HAP-1 (cell line): ENCODE measurements around the gene NF2.

ENCODE experiments used
- DNase-seq, 2 experiments: peaks; one replicate each; pipeline ENCODE4 v3.0.0-alpha.2; 2016 to 2020; ENCODE audit warnings: low spot score in 2 of 2
- H3K27me3 ChIP-seq: fragments of 250-450 bp; sonication (Bioruptor Pico); 2 replicates; pipeline ENCODE4 v1.5.1; 2020; ENCODE audit warnings: low read depth, mild to moderate bottlenecking, moderate library complexity
- H3K36me3 ChIP-seq: fragments of 250-450 bp; sonication (Bioruptor Pico); replicated peaks from 2 replicates; pipeline ENCODE4 v1.5.1; 2020; ENCODE audit warnings: mild to moderate bottlenecking
- H3K4me1 ChIP-seq: fragments of 250-450 bp; sonication (Bioruptor Pico); 2 replicates; pipeline ENCODE4 v1.5.1; 2020; ENCODE audit warnings: mild to moderate bottlenecking
- H3K4me3 ChIP-seq: fragments of 250-450 bp; sonication (Bioruptor Pico); 2 replicates; pipeline ENCODE4 v1.5.1; 2020; ENCODE audit warnings: mild to moderate bottlenecking, moderate library complexity
- H3K9me3 ChIP-seq: fragments of 250-450 bp; sonication (Bioruptor Pico); 2 replicates; pipeline ENCODE4 v1.5.1; 2020; ENCODE audit warnings: mild to moderate bottlenecking, moderate library complexity
- in situ Hi-C: fragments of 300-500 bp; cut with MboI; formaldehyde crosslinking; loops from 3 replicates; pipeline ENCODE4 v1.14.3; 2020; ENCODE audit warnings: low sequenced_read_pairs, inconsistent platforms, mixed read lengths

The NF2 gene

GRCh38 chr22:29740216-29740615, 136.8 kb downstream of the NF2 start:
- DNase-seq = no peak

DNA sequence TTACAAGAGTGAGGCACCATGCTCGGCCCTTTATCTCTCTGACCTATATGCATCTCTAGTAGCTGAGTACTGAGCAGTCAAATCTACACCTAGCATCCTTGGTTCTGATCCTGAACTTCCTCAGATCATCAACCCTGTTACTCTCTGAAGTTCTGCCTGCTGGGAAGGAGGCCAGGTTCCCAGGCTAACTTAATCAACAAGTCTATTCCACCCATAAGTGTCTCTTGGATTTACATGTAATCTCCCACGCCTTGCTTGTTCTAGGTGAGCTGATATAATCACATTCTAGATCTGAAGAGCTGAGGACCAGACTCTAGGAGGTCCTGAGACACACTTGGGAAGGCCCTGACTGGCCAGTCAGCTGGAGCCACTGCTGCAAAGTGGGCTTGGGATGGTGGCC, 138.5 kb downstream of the NF2 start:
- in situ Hi-C loops = no loop called here
- Histone ChIP-seq H3K36me3 (no peaks in the 10 kb centered on the region), H3K4me3 (no peak overlapping the region), H3K4me1 (no peaks in the 10 kb centered on the region), H3K9me3 (no peaks in the 10 kb centered on the region), H3K27me3 (no peaks in the 10 kb centered on the region)
- DNase-seq = no peak

More at GRCh38 chr22:29740216-29740615, 136.8 kb downstream of the NF2 start:
- Histone ChIP-seq H3K4me1 (no peaks in the 10 kb centered on the region), H3K4me3 (no peak overlapping the region), H3K36me3 (no peaks in the 10 kb centered on the region), H3K9me3 (no peaks in the 10 kb centered on the region), H3K27me3 (no peaks in the 10 kb centered on the region)
- in situ Hi-C loops = no loop called here

DNA sequence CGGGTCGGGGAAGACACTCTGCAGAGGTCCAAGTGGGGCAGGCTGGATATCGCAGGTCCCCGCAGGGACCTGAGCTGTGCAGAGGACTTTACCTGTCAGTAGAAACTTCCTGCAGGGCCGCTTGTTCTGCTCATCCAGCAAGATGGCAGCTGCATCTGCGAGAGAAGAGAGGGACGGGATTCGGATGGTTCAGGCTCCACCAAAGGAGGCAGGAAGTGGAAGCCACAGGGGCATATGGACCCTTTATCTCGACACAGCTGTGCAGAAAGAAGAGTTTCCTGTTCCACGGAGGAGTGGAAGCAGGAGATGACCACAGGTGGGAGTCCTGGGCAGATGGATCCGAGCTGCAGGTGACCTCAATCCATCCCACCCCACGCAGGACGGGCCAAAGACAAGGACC, 138.9 kb downstream of the NF2 start:
- H3K36me3 ChIP-seq = no peaks in the 10 kb centered on the region
- H3K4me1 ChIP-seq = no peaks in the 10 kb centered on the region
- H3K9me3 ChIP-seq = no peaks in the 10 kb centered on the region
- DNase-seq = no peak
- in situ Hi-C loops = no loop called here
- H3K4me3 ChIP-seq = no peak overlapping the region
- H3K27me3 ChIP-seq = no peaks in the 10 kb centered on the region

DNA sequence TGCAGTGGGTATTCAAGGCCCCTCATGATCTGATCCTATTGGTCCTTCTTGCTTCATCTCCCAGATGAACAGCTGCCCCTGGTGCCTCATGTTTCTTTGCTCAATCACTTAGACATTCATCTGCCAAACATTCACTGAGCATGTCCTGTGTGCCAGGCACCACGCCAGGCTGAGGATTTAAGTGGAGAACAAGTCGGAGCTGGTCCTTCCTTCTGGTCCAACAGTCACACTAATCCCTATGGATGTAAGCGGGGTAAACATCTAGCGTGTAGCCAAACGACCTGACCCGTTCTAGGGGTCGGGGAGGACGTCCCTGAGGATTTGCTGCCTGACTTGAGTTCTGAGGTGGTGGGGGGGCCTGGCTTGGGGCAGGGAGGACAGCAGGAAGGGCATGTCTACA, 141.5 kb downstream of the NF2 start:
- H3K27me3 ChIP-seq = no peaks in the 10 kb centered on the region
- H3K36me3 ChIP-seq = no peaks in the 10 kb centered on the region
- no peaks in the 10 kb centered on the region for H3K9me3 ChIP-seq
- no peak for DNase-seq
- no peak overlapping the region for H3K4me3 ChIP-seq
- in situ Hi-C loops = no loop called here
- no peaks in the 10 kb centered on the region for H3K4me1 ChIP-seq

GRCh38 chr22:29747832-29748231, 144.4 kb downstream of the NF2 start:
- Histone ChIP-seq H3K4me3 (no peak overlapping the region), H3K9me3 (no peaks in the 10 kb centered on the region), H3K27me3 (no peaks in the 10 kb centered on the region), H3K4me1 (no peaks in the 10 kb centered on the region), H3K36me3 (no peaks in the 10 kb centered on the region)
- DNase-seq = no peak
- in situ Hi-C loops = no loop called here
